C1 segment of cervical spinal cord (tissue), 14 donors: ENCODE results near the gene SPOCK1.

Experiments
- DNase-seq, 14 donors: peaks; one replicate each; lab custom pipeline; 2025; lab: John Stamatoyannopoulos, UW

SPOCK1 gene

DNA sequence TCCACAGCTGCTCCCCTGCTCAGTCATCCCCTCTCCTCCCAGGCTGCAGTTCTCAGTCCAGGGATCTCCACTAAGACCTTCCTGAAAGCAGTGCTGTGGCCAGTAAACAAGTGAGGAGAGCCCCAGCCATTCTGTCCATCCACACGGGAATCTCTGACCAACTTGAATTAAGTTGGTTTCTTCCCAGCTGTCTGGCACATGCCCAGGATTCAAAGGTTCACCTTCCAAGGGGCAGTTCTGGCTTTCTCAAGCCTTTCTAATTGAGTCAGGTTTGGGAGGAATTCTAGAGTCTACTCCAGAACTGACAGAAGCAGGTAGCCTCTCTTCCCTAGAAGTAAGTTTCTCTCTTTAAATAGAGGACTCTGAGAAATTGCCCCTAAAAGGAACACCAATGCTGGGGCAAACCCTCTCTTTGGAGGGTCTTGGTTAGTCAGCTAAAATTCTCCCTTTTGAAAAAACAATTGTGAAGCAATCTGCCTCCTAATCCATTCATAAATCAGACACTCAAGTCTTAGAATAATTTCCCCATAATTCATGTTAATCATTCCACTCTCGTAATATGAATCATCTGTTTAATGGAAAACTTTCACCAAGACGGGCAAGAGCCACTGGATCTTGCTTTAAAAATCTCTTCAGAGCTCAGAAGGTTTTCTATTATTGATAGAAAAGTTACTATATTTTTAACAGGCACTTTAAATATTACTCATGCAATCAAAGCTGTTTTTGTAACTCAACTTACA, 133.8 kb downstream of the SPOCK1 start:
- no peak for DNase-seq

DNA sequence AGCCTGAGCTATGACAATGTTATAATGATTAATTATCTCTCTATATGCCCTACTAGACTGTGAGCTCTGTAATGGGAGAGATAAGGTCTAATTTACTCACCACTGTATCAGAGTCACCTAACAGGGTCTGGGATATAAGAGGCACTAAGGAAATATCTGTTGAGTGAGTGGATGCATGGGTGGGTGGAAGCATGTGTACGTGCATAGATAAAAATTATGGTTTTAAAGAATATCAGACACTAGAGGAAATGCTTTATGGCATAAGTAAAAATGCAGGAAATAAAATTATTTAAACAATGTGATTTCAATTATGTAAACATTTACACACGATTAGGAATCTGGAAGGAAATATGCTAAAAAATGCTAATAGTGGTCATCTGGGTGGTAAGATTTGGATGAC, 137.8 kb downstream of the SPOCK1 start:
- DNase-seq, result no peak

DNA sequence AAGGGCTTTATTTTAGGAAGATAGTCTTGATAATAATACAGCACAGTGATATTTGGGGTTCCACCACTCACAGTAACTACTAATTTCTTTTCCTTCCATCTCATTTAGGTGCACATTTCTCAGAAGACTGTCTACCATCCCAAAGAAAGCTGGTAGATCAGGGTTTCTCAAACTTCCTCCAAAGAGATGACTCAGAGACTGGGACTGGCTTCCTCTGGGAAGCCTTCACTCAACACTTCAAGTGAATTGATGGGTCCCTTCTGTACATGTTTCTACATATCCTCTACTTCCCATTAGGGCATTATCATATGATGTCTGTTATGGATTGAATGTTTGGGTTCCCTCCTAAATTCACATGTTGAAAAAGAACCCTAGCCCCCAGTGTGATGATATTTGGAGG, 138.5 kb downstream of the SPOCK1 start:
- DNase-seq, result no peak

DNA sequence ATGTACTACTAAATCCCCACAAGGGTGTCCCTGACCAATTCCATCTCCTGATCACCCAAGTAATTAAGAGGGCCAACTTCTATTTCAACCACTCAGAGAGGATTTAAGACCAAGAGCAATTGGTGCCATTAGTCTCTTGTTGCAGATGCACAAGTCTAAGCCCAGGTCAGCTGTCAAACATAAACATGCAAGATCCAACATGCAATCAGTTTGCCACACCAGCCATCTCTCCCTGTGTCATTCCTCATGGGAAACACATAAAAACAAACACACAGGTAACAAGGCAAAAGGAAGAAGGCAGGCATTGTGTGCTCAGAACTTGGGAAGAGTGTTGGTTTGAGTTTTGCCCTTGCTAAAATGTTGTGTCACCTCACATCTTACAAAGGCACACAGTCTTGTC, 139.2 kb downstream of the SPOCK1 start:
- no peak for DNase-seq

DNA sequence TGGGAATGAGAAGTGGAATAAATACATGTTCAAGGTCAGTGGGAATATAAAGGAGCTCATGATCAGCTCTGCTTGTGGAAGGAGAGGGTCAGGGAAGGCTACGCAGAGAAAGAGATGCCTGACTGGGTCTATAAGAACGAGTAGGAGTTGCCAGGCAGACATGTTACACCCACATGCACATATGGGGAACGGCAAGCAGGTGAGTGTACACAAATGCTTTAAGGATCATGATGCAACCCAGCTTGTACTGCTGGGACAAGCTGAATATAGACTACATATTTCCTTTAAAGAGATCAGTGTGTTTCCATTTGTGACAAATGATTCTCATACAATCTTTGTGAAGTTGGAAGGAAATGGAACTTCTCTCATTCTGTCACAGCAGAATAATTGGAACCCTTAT, 141.7 kb downstream of the SPOCK1 start:
- DNase-seq, result no peak

DNA sequence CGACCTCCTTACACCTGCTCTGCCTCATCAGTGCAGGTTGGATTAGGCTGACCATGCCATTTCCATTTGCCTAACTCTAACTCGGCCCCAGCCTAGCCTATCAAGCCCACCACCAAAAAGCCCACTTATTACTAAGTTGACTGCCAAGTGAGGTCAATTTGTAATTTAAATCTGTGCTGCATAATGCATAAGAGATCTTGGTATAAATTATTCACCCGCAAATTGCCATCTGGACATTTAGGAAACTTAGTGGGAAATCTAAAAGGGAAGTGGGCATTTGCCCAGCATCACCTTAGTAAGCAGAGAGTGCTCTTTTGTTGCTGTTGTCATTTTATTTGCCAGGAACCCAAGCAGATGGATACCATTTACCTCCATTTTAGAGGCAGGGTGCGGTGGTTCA, 143.0 kb downstream of the SPOCK1 start:
- DNase-seq, result no peak

DNA sequence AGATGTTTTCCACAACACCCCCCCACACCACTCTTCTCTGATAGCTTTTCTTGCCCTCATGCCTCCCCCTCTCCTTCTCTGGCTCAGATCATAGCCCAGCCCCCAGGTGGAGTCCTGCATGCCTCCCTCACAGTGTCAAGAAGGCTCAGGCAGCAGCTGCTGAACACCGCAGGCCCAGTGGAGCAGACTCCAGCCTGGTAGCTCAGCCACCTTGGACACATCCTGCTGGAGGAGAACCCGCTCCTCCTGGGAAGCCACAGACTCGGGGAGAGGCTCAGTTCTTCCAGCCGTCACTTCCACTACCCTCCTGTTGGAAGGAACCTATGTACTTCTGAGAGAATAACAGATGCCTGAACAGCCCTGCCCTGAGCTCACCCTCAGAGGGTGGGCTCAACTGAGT, 143.4 kb downstream of the SPOCK1 start:
- no peak for DNase-seq

DNA sequence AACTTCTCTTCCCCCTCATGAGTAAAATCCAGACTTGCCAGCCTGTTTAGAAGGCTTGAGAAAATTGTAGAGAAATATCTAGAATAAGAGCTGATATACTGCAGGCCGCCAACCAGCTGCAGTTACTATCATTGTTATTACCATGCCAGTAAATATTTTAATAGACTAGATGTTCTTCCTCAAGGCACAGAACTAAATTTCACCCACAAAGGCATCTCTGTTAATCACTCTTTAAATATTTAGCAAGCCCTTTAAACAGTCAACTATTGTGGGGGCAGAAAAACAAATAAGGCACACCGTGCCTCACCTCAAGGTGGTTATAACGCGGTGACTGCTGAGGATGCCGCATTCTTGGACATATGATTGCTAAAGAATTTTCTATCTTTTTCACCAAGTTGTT, 147.0 kb downstream of the SPOCK1 start:
- no peak for DNase-seq

DNA sequence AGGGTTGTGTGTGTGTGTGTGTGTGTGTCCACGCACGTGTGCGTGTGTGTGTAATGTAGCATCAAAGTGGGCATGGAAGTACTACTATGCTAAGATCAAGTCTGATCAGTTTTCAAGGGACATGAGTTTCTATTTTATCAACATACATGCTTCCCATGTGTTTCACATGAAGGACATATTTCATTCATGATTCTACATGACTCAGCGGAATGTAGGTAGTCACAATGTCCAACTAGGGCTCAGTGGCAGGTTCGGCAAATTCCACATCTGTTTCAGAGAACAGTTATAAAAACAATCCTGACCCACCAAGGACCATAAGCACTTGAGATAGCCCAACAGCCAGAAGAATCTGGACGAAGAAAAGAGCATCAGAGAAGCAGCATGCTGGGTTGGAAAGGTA, 148.3 kb downstream of the SPOCK1 start:
- DNase-seq, result no peak

DNA sequence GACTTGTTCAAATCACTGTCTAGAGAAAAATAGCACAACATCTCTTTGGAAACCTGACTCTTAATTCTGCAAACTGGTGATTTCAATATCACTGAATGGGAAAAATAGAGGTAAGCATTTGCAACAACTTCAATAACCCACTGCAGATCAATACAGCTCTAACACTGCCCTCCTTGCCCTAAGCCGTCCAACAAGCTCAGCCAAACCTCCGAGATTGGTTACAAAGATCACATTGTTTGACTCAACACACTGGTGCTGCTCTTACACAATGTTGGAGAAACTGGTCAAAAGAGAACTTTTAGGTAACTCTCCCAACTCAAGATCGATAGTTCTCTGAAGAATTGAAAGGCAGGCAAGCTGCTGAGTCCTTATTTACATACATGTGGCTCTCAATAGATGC, 150.4 kb downstream of the SPOCK1 start:
- DNase-seq, result peak in 1 of 14 donors; percentile 20

DNA sequence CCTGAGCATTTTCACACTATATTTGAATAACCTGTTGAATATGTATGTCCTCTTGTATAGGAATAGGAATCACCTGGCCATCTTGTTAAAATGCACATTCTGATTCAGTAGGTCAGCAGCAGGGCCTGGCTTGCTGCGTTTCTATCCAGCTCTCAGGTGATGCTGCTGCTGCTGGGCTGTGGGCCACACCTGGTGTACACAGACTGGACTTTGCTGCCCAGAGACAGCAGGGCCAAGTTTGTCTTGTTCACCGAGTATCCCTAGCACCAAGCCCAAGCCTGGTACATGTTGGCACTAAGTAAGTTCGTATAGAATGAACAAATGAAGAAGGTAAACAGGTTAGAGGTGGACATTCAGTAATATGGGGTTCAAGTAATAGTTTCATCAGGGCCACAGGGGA, 151.3 kb downstream of the SPOCK1 start:
- DNase-seq, result no peak

DNA sequence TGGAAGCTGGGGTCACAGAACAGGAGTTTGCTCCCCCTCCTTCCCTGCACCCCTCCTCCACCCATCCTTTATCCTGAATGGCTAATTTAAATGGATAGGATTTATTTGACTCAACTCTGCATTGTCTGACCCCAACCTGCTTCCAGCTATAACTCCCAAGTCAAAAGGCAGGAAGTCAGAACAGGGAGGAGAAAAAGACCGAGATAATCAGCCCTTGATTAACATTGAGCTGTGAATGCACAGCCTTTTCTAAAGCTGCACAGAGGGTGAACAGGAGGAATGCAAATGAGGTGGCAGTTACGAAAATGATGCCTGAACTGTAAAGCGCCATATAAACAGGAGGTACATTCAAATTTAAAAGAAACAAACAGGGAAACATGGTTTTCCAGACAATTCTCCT, 152.8 kb downstream of the SPOCK1 start:
- no peak for DNase-seq

DNA sequence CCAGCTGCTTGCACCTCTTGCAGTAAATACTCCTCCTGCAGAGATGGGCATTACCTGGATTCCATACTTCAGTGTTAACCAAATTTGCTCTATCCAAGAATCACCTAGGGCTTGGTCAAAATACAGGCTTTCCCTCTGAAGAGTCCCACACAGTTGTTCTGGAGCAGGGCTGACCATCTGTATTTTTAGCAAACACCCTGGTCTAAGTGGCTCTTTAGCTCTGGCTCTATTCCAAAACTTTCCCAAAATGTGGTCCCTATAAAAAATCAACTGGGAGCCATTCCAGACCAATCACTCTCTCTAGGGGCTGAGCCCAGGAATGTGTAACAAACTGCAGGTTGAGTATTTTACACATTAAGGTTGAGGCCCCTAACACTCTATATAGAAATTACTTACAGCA, 153.7 kb downstream of the SPOCK1 start:
- no peak for DNase-seq

DNA sequence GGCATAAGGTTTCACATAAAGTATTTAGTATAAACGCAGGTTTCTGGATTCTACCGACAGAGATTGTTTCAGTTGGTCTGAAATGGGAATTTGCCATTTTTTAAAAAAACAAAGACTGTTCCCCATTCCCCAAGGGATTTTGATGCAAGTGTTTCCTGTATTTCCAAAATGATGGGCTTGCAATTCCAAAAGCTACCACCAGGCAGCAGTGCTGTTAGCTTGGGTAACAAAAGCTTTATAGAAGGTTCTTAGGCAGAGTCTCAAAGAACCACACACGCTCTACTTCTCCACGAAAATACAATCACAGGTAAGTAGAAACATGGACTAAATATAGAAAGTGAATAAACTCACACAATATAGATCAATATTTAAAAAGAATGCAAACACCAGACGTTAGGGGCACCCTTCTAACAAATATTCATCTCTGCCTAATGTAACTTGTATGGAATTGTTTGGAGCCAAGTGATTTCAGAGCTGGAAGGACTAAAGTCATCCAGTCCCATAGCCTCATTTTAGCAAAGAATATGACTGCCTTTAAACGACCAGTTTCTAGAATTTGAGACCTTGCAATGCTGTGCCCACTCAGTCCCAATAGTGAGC, 154.3 kb downstream of the SPOCK1 start:
- DNase-seq, result peak in 3 of 14 donors; percentile 11 to 20 (median 16)

DNA sequence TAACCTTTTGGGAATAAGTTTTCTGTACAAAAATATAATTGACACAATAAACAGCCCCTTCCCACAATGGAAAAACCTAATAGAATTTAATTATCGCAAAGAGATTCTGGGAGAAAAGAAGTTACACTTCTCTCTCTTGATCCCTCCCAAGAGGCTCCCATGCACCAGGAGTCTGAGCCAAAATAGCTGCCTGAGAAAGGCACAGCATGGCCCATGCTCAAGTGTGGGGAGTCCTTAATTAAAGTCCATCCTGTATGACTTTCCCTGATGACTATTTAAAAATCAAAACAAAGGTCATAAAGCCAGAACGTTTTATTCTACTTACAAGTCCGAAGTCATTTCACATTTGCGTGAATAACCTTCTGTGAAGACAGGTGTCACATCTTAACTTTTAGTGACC, 155.1 kb downstream of the SPOCK1 start:
- no peak for DNase-seq

DNA sequence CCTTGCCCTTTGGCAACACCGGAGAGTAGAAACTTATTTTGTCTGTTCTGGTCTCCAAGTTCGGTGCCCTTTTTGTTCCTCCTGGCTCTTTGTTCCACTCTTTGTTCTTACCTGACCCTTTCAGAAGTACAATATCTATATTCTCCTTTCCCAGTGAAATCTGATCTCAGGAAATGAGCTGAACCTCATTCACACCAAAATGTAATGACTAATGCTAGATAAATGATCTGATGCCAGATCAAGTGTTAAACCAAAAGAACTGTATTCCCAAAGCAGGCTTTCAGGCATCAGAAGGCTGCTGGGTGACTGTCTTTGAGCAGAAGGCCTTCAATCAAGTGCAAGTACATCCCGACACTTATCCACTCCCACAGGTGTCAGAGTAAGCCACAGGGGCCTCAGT, 156.4 kb downstream of the SPOCK1 start:
- no peak for DNase-seq

DNA sequence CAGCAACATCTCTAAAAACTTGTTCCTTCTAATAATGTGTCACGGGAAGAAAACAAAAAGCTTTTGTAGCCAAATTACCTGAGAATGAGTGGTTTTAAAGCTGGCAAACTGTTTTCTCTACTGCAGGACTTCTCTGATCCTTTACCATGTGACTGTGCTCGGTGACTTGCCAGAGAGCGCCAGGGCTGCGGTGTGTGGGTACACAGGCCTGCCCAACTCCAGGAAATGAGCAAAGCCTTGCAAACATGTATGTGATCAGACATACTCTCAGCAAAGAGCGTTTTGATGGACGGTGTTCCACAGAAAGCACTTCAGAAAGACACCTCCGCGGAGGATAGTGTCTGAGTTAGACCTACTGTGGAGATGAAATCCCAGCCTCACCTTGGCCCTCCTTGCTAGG, 157.3 kb downstream of the SPOCK1 start:
- no peak for DNase-seq

DNA sequence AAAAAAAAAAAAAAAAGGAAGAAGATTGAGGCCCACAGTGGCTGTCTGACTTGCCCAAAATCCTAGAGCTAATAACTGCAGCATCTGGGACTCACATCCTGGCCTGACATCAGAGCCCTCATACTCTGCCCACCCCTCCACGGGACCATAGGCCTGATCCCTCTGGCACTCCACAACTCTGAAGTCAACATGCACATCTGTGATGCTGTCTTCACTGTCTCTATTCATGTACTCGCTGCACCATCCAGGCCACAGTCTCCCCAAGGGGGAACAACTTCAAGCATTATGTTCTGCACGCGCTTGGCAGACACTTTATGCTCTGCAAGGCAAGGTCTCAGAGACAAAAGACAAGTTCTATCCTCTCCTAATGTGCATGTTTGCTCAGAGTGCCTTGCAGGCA, 158.2 kb downstream of the SPOCK1 start:
- DNase-seq, result peak in 2 of 14 donors; percentile 7 to 30

DNA sequence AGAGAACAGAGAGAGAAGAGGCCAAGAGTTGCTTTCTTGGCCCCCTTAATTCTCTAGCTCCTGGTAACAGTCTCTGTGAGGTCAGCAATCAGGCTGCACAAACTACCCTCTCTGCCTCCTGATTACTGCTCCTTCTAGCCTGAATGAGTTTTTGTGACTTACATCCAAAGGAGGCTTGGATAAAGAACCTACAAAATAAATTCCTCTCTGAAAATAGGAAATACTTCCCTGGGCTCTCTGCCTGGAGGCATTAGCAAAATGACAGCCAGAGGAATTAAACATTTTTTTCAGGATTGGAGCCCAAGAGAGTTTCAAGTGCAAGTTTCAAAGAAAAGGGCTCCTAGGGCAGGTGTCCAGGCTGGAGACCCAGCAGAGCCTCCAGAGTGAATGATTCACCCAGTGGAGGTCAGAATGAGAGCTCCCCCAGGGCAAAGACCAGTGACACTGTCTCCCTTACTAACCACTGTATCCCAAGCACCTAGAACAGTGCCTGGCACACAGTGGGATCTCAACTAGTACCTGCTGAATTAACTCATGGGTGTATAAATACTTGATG, 162.5 kb downstream of the SPOCK1 start:
- peak in 3 of 14 donors; percentile 26 to 45 (median 33) for DNase-seq

DNA sequence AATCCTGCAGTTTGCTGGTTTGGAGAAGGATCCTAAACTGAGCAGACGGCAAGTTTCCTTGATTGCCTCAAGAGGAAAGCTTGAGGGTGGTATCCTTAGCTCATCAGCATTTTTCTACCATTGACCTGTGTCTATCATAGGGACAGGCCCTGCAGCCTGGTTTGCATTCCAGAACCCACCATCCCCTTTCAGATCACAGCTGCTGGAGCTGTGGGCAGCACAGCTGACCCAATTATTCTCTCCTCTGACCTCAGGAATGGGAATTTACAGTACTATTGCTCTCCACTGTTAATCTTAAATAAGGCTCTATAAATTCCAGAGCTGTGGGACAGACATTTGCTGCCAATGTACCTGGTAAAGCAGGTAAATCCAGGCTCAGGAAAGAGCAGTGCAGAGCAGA, 163.0 kb downstream of the SPOCK1 start:
- no peak for DNase-seq

DNA sequence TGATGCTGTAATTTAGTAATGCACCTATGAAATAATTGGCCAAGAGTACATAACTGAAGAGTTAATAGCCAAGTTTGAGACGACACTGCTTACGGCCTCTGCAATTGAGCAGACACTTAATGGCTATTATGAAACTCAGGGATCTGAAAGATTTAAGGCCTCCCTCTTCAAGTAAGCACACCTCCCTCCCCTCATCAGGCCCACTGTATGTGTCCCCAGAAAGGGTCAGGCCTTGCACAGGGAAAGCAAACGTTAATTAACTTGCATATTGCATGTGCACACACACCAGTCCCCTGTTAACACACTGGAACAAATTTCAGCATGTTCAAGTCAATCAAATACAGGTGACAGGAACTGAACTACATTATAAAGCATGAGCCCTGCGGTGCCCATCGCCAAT, 163.6 kb downstream of the SPOCK1 start:
- no peak for DNase-seq

DNA sequence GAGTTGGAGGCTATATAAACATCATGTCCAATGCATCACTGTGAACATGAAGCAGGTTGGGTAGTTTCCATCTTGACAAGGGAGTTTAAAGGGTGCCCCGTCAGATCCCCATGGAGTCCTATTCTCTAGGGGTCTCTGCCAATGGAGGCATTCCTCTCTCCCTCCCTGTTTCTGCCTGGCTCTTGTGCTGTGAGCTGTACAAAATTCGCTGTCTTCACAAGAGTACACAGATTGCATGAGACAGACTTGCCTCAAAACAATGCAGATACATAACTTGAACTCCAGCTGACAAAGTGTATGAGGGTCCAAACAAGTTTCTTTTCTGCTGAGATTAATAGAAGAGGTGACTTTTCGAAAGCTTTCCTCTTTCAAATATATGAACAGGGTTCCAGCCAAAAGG, 165.2 kb downstream of the SPOCK1 start:
- DNase-seq, result no peak

DNA sequence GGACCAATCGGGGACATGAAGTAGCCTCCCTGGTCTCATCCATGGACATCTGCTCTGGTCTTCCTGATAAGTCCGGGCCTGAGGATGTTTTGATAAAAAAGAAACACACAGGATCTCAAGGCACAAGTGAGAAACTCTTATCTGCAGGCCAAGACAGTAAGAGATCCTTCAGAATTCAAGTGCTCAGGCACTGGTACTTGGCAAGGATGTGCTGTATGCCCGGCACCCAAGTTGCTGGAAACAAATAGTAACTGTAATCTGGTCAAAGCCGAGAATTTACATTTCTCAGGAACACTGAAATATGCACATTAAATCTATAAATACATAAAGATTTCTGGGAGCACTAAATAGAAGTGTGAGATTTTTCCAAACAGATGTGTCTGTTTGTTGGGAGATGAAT, 165.7 kb downstream of the SPOCK1 start:
- no peak for DNase-seq
